Measurements from ENCODE around the gene MAPK1.
A peak's percentile ranks its signal among the peaks of the same experiment; 100 is the strongest.
"Not testable (repeated sequence)": the region's sequence is repeated elsewhere in the genome, so short reads cannot be mapped to it uniquely, and the experiment has no call there.

The MAPK1 gene

DNA sequence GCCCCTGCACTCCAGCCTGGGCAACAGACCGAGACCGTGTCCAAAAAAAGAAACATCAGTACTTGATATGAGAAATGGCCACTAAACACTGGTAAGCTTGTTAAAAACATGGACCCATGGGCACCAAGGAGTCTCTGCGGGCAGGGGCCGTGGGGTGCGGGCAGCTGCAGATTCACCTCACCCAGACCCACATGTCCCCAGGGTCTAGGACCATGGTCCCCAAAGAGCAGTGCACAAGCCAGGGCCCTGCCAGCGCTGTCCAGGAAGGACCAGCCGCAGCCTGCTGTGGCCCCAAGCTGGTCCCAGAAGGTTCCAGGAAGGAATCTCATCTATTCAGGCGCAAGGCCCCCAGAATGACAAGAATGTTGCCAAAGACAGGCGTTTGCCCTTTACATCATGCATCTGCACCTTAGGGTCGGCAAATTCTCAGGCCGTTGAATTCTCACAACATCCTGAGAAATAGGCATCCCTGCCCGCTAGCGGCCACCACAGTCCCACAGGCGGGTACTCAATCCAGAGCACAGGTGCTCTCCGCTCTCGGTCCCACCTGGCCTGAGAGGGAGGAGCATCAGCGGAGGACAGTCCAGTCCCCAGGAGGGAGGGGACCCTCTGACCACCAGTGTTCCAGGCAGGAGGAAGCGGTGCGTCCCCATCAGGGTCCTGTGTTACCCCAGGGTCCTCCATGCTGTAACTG lies 141.3 kb downstream of the MAPK1 start:
- no peak for DNase-seq (ENCODE audit: low read depth)

GRCh38 chr22:21724496-21724895 lies 142.9 kb downstream of the MAPK1 start:
- not testable (repeated sequence) for DNase-seq (ENCODE audit: low read depth)

DNA sequence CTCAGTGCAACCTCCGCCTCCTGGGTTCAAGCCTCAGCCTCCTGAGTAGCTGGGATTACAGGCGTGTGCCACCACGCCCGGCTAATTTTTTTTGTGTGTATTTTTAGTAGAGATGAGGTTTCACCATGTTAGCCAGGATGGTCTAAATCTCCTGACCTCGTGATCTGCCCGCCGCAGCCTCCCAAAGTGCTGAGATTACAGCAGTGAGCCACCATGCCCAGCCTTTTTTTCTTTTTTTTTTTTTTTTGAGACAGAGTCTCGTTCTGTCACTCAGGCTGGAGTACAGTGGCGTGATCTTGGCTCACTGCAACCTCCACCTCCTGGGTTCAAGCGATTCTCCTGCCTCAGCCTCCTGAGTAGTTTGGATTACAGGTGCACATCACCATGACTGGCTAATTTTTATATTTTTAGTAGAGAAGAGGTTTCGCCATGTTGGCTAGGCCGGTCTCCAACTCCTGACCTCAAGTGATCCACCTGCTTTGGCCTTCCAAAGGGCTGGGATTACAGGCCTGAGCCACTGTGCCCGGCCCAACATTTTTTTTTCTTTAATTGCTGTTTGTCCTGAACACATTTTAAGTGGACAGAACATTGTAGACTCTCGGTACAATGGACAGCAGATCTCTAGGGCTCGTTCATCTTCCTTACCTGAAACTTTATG lies 146.1 kb downstream of the MAPK1 start:
- DNase-seq (ENCODE audit: low read depth), result not testable (repeated sequence)

- not testable (repeated sequence) for DNase-seq (ENCODE audit: low read depth)
Measured at GRCh38 chr22:21720191-21720859, 147.1 kb downstream of the MAPK1 start.

GRCh38 chr22:21719024-21719423 lies 148.4 kb downstream of the MAPK1 start:
- DNase-seq (ENCODE audit: low read depth), result no peak

GRCh38 chr22:21718499-21718898 lies 148.9 kb downstream of the MAPK1 start:
- no peak for DNase-seq (ENCODE audit: low read depth)

DNA sequence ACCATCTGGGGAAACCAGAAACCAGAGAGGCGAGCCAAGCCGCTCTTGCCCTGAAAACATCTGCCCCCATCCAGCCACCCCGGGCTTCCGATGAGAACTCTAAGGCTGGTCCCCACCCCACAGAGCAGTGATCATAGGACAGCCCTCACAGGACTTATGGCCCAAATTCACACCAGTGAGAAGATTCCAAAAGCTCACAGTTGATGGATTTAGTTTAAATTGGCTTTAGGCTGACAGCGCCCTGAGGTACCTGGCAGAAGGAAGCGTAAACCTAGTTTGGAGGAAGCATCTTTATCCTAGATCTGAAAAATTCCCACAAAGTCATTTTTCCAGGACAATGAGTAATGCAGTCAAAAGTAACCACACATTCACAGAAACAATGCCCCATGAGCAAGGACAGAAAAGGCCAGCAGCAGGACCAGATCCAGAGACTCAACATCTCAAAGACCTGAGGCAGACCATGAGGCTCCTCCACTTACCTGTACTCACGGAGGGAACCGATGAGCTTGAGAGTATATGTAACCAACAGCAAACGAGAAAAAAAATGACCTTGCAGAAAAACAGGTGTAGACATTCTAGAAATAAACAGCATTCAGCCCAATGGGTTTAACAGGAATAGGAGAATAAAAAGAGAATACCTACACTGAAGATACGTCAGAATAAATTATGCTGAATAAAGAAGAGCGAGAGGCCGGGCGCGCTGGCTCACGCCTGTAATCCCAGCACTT lies 150.9 kb downstream of the MAPK1 start:
- DNase-seq (ENCODE audit: low read depth), result not testable (repeated sequence)

GRCh38 chr22:21714786-21715185 lies 152.7 kb downstream of the MAPK1 start:
- DNase-seq (ENCODE audit: low read depth), result no peak

GRCh38 chr22:21714059-21714770 lies 153.2 kb downstream of the MAPK1 start:
- DNase-seq (ENCODE audit: low read depth), result no peak

DNA sequence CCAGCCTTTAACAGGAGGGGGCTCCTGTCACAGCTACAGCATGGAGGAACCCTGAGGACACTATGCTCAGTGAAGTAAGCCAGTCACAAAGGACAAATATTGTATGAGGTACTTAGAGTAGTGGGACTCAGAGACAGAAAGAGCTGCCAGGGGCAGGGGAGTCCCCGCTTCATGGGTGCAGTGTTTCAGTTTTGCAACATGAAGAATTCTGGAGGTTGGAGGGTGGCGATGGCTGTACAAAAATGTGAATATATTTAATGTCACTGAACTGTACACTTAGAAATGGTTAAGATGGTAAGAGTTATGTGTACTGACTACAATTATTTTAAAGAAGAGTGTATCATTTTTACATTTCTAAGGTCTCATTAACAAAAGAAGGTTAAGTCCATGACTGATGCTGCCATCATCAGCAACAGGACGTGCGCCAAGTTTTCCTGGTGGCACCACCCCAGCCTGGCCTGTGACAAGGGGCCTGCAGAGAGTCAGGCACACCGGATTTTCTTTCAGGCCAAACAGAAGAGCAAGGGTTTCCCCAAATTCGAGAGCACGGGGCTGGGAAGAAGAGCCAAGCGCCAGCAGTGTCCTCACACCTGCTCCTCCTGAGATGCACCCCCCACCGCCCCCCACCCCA lies 153.9 kb downstream of the MAPK1 start:
- DNase-seq (ENCODE audit: low read depth), result no peak

GRCh38 chr22:21712751-21713427 lies 154.6 kb downstream of the MAPK1 start:
- DNase-seq (ENCODE audit: low read depth), result peak; percentile 30

DNA sequence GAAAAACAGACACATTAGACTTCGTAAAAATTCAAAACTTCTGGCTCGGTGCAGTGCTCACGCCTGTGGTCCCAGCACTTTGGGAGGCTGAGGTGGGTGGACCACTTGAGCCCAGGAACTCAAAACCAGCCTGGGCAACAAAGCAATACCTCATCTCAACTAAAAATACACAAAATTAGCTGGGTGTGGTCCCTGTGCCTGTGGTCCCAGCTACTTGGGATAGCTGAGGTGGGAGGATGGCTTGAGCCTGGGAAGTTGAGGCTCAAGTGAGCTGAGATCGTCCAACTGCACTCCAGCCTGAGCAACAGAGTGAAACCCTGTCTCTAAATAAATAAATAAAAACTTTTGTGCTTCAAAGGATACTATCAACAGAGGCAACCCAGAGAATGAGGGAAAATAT lies 155.6 kb downstream of the MAPK1 start:
- DNase-seq (ENCODE audit: low read depth), result no peak

DNA sequence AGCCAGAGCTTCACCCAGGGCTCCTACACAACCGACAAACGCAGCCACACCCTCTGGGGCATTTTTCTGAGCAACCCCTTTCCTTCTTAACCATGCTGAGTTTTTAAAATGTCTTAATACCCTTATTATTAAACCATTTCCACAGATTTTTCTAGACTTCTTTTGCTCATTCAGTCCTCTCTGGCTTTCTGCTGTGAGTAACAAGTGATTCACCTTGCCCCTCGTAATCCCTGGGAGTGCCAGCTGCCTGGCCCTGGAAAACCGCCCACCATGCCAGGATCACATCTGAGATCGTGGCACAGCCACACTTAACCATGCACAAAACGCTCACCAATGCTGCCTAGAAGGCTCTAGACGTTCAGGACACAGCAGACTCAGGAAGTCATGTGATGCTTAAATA lies 157.3 kb downstream of the MAPK1 start:
- no peak for DNase-seq (ENCODE audit: low read depth)

DNA sequence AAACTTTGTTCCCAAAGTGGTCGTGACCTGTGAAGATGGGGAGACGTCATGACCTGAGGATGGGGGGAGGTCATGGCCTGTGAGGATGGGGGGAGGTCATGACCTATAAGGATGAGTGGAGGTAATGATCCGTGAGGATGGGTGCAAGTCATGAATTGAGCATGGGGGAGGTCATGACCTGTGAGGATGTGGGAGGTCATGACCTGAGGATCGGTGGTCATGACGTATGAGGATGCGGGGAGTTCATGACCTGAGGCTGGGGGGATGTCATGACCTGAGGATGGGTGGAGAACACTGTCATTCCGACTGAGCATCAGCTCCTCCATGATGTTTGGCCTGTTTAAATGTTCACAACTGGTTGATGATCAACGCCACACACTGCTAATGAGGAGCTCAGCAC lies 157.8 kb downstream of the MAPK1 start:
- no peak for DNase-seq (ENCODE audit: low read depth)

DNA sequence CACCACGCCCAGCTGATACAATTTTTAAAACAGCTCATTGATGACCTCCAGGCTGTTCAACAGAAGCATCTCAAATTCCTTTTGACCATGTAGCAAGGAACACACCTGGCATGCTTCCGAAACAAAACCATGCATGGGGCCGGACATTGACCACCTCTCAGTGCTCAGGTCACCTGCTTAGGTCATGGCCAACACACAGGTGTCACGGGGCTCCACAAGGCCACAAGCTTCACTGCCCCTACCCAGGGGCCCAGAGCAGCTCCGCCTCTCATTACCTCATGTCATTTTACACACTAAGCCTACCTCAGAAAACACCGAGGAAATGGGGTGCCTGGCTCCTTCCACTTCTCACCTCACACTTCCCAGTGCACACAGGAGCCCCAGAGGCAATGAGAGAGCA lies 158.5 kb downstream of the MAPK1 start:
- DNase-seq (ENCODE audit: low read depth), result no peak

GRCh38 chr22:21707677-21708076 lies 159.8 kb downstream of the MAPK1 start:
- no peak for DNase-seq (ENCODE audit: low read depth)

Data from non-pigmented ciliary epithelial cell (primary cell).